GM21390 (cell line): ENCODE measurements around the gene YDJC.
"Not testable (repeated sequence)": the region's sequence is repeated elsewhere in the genome, so short reads cannot be mapped to it uniquely, and the experiment has no call there.

ENCODE experiments used
- ATAC-seq: cut with Tn5 transposase; IDR thresholded peaks from one replicate; pipeline ENCODE4 v1.9.1; 2021; ENCODE audit not compliant: unreplicated experiment

The YDJC gene, protein sequence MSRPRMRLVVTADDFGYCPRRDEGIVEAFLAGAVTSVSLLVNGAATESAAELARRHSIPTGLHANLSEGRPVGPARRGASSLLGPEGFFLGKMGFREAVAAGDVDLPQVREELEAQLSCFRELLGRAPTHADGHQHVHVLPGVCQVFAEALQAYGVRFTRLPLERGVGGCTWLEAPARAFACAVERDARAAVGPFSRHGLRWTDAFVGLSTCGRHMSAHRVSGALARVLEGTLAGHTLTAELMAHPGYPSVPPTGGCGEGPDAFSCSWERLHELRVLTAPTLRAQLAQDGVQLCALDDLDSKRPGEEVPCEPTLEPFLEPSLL

DNA sequence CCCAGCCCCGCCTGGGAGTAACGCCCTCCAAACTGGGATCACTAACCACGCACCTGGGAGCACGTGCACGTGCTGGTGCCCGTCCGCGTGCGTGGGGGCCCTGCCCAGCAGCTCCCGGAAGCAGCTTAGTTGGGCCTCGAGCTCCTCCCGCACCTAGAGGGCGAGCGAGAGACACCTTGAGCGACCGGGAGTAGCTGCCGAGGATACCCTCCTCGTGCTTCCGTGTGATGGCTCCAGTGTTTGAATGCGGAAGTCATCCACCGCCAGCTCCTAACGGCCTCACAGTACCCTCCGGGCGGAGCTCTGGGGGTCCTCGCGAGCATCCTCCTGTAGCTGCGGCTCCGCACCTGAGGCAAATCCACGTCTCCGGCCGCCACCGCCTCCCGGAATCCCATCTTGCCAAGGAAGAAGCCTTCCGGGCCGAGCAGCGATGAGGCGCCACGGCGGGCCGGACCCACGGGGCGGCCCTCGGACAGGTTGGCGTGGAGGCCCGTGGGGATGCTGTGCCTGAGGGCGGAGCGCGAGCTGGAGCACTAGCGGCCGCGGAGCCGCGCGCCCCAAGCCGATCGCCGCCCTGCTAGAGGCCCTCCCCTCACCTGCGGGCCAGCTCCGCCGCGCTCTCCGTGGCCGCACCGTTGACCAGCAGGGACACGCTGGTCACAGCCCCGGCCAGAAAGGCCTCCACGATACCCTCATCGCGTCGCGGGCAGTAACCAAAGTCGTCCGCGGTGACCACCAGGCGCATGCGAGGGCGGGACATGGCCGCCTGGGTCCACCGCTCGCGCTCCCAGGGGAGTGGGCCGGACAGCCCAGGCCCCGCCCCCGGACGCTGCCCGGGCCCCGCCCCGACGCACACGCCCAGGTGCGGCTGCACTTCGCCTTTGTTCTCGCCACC, at the start of gene YDJC:
YDJC (minus strand) TSS at position 768 of the 895 bp plus-strand sequence; CDS start at position 760, 8 bp downstream.
- ATAC-seq, result peak; percentile 79

DNA sequence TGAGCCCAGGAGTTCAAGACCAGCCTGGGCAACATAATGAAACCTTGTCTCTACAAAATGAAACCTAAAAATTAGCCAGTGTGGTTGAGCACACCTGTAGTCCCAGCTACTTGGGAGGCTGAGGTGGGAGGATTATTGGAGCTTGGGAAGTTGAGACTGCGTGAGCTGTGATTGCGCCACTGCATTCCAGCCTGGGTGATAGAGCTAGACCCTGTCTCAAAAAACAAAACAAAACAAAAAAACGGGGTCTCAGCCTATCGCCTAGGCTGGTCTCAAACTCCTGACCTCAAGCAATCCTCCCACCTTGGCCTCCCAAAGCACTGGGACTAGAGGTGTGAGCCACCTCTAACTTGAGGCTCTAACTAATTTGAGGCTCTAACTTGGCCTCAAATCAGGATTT, 49.6 kb upstream of the YDJC start:
- ATAC-seq, result no peak

DNA sequence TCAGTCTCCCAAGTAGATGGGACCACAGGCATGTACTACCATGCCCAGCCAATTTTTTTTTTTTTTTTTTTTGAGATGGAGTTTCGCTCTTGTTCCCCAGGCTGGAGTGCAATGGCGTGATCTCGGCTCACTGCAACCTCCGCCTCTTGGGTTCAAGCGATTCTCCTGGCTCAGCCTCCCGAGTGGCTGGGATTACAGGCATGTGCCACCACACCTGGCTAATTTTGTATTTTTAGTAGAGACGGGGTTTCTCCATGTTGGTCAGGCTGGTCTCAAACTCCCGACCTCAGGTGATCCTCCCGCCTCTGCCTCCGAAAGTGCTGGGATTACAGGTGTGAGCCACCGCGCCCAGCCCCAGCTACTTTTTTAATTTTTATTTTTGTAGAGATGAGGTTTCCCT, 49.0 kb upstream of the YDJC start:
- not testable (repeated sequence) for ATAC-seq

DNA sequence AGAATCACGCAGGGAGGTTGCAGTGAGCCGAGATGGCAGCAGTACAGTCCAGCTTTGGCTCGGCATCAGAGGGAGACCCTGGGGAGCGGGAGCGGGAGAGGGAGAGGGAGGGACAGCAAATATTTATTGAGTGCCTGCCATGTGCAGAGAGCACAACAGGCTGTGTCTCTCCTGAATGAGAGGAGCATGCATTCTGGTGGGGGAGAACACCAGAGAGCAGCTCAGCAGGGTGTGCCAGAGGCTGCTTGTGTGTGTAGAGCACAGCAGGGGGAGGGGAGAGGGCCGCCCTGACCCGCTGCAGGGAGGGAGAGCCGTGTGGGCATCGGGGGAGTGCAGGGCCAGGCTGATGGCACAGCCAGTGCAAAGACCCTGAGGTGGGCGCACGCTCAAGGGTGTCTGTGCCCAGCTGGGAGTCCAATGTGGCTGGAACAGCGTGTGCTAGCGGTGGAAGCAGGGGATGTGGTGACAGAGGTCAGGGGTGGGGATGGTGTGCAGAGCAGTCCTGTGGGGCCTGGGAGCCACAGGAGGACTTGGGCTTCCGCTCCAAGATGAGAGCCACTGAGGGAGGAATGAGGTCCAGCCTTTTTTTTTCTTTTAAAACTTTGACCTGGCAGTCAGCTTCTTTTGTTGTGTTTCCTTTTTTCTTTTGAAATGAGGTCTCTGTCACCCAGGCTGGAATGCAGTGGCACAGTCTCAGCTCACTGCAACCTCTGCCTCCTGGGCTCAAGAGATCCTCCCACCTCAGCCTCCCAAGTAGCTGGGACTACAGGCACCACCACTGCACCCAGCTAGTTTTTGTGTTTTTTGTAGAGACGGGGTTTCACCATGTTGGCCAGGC, 48.0 kb upstream of the YDJC start:
- no peak for ATAC-seq

DNA sequence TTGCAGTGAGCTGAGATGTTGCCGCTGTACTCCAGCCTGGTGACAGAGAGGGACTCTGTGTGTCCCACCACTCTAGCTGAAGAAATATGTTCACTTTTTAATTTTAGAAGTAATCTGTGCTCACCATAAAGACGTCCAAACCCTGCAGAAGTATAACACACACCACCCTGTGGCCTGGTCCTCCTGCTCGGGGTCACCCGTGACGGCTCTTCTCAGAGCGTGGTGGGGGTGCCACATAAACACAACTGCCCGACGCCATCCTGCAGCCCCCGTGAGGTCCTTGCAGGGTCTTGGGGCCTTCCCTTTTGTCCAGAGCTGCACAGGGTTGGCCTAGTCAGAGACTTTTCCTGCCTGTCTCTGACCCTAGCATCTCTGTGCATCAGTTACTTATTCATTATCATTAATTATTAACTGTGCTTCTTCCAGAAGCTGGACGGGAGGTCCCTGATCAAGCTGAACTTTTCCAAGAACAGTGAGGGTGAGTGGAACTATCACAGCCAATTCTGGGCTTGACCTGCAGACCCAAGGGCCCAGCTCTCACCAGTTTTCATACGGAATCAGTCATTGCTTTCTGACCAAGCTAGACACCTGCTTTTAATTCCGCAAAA, 44.9 kb upstream of the YDJC start:
- no peak for ATAC-seq

DNA sequence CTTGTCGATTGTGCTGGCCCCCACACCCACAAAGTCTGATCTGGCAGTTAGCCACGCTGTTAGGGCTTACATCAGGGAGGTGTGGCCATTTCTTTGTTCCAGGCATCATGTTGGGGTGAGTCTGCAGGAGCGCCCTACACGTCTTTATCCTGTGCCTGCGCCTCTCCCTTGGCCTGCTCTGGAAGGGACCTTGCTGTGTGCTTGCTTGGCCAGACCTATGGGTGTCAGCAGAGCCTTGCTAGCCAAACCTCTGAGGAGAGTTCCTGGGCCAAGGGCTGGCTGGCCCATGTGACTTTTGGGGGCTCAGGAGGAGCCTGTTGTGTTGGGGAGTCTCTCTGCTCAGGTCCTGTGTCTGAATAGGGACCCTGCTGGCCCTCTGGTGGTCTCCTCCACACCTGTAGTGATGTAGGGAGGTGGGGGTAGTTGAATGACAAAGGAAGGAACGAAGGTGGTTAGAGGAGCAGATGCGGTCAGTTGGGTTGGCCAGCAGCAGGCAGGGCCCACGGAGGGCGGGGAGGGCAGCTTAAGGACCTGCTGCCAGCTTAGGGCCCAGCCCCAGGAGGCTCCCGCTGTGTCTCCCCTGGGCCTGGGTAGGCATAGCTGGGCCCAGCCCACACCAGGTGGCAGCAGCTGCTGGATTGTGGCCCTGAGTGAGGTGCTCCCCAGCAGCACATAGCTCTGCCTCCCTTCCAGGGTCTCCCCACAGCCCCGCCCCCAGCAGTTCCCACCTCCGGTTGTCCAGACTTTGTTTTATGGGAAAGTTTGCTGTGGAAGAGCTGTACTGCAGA, 43.9 kb upstream of the YDJC start:
- ATAC-seq, result no peak

DNA sequence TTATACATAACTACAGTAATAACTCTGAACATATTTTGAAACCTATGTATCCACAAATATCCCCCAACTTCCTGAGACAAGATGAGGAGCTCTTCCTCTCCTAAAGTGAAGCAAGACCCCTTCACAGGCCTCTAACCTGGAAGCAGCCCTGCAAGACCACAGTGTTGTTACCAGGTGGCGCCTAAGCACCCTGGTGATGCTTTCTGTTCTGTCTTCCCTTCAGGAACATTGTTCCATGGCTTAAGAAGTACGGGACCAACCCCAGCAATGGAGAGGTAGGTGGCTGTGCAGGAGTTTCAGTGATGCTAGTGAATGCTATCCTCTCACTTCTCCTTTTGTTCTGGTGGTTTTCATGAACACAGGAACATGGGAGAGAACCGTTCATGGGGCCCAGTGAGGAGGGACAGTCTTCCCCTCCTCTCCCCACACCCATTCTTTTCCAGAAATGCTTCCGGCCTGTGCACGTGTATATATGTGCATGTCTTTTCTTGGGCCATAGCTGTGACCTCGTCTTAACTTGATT, 42.3 kb upstream of the YDJC start:
- no peak for ATAC-seq

DNA sequence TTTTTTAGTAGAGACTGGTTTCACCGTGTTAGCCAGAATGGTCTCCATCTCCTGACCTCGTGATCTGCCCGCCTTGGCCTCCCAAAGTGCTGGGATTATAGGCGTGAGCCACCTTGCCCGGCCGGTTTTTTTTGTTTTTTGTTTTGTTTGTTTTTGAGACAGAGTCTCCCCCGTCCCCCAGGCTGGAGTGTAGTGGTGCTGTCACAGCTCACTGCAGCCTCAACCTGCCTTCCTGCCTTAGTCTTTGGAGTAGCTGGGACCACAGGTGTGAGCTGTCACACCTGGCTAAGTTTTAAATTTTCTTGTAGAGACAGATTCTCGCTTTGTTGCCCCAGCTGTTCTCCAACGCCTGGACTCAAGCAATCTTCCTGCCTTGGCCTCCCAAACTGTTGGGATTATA, 39.2 kb upstream of the YDJC start:
- no peak for ATAC-seq

DNA sequence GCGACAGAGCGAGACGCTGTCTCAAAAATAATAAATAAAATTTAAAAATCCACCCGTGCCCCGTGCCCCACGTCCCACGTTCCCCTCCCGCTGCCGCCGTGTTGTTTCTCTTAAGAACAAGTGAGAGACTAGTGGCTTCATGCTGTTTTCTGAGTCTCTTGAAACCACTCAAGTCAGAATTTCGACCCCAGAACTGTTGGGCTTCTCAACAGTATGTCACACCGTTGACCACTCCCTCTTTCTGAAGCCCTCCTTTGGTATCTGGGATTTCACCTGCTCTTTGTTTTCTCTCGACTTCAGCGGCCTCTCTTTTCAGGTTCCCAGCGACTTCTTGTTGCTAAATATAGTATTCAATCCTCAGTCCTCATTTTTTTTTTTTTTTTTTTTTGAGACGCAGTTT, 37.0 kb upstream of the YDJC start:
- ATAC-seq, result no peak

DNA sequence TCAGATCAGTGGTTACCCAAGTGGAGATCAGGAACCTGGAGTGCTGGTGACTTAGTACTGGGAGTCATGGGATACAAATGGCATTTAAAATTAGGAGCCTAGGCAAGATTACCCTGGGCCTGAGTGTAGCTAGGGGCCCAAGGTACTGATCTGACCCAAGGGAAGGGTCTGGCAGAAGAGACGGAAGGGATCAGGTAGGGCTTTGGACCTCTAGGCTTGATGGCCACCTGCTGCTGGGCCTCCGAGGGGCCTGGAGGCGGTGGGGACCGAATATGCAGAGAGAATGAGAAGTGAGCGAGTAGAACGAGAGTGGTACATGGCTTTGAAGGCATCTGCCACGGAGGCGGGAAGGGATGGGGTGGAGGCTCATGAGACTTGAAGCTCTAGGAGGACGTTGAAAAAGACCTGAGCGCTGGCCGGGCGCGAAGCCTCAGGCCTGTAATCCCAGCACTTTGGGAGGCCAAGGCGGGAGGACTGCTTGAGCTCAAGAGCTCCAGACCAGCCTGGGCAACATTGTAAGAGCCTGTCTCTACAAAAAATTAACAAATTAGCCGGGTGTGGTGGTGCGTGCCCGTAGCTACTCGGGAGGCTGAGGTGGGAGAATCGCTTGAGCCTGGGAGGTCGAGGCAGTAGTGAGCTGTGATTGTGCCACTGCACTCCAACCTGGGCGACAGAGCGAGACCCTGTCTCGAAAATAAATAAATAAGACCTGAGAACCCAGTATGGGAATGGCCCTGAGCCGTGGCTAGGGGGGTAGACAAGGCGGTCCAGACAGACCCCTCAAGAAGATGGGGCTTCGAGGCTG, 35.4 kb upstream of the YDJC start:
- ATAC-seq, result no peak

DNA sequence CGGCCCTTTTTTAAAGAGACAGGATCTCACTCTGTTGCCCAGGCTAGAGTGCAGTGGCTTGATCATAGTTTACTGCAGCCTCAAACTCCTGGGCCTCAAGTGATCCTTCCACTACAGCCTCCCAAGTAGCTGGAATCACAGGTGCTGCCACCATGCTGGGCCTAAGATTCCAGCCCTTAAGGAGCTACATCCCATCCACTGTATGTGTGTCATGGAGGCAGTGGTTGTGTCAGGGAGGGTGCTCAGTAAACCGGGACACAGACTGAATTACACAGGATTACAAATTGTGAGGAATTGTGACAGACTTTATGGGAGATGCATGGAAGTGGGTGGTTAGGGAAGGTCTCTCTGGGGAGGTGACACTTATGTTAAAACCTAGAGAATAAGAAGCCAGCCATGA, 33.9 kb upstream of the YDJC start:
- no peak for ATAC-seq

DNA sequence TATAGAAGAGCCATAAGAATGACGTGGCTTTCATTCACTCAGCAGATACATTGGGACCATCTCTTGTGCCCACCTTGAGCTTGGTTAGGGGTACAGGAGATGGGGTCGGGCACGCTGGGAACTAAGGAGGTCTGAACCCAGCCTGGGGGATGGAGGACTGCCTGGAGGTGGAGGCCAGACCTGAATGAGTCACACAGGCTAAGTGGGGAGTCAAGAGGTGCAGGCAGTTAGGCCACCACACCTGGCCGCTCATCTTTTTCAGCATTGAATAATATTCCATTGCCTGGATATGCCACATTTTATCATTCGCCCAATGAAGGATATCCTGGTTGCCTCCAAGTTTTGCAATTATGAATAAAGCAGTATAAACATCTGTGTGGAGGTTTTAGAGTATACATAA, 32.2 kb upstream of the YDJC start:
- ATAC-seq, result no peak

DNA sequence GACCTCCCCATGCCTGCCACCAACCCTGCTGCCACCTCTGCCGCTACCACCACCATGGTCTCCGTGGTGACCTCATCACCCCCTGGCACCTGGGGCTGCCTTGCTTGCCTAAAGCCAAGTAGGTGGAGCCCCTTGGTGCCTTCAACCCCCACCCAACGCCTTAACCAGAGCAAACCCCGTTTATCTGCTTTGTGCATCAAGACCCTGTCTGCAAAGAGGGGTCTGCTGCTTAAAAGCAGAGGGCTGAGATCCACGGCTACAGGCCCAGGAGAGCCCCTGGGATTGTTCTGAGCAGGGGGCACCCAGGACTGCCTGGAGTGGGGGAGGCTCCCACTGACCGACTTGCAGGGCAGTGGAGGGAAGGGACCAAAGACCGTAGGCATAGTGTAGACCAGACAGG, 31.1 kb upstream of the YDJC start:
- ATAC-seq, result no peak

DNA sequence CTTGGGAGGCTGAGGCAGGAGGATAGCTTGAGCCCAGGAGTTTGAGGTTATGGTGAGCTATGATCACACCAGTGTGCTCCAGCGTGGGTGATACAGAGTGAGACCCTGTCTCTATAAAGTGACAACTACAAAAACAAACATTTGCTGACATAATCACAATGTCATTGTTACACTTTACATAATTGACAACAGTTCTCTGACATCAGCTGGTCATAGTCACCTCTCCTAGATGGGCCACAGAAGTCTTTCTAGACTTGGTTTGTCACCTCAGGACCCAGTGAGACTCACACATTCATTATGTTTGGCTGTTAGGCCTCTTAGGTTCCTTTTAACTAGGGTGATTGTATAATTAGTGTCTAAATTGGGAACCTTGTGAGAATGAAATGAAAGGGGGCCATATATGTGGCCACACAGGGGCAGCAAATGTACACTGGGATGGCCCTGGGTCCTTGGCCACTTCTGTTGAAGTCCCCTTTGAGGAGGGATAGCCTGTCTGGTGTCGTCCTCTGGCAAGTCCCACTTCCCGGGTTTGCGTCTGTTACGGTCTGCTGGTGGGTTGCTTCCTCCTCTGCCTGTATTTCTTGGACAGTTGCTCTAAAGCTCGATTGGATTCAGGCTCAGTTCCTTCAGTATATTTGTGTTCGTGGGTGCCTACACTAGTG, 30.2 kb upstream of the YDJC start:
- no peak for ATAC-seq

DNA sequence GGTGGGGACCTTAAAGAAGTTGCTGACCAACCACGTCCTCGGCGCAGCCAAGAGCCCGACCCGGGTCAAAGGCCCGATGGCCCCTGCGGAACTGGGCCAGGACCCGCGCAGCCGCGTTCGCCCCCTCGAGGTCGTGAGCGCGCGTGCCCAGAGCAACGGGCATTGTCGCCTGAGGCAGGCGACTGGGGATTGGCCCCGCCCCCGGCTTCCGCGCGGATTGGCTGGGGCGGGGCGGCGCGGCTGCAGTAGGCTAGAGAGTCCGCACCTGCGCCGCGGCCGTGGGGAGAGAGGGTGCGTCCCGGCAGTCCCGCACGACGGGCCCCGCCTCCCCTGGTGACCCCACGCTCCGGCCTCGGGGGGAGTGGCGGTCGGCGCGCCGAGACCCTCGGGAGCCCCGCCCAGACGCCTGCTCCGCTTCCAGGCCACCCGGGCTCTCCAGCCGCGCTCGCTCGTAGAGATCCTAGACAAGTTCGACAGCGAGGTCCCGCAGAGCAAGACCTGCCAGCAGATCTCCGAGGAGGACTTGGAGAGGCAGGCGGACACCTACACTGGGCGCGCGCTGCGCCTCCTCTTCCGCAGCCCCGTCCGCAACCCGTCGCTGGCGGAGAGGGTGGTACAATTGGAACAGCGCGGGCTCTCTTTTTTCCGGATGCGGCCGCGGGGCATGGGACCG, 27.7 kb upstream of the YDJC start:
- ATAC-seq, result peak; percentile 63

DNA sequence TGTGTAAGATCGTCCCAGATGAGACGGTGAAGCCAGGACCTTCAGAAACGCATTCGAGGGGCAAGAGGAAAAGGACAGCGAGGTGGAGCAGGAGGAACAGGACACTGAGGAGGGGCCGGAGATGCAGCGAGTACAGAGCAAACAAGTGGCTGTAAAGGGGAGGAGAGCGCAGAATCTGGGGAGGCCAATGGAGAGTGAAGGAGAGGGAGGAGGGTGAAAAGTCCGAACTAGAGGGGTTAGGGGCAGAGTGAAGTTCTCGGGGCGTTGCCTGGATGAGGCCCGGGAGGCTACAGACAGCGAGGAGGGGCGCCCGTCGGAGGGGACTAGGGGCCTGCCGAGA, 27.2 kb upstream of the YDJC start:
- ATAC-seq, result no peak

DNA sequence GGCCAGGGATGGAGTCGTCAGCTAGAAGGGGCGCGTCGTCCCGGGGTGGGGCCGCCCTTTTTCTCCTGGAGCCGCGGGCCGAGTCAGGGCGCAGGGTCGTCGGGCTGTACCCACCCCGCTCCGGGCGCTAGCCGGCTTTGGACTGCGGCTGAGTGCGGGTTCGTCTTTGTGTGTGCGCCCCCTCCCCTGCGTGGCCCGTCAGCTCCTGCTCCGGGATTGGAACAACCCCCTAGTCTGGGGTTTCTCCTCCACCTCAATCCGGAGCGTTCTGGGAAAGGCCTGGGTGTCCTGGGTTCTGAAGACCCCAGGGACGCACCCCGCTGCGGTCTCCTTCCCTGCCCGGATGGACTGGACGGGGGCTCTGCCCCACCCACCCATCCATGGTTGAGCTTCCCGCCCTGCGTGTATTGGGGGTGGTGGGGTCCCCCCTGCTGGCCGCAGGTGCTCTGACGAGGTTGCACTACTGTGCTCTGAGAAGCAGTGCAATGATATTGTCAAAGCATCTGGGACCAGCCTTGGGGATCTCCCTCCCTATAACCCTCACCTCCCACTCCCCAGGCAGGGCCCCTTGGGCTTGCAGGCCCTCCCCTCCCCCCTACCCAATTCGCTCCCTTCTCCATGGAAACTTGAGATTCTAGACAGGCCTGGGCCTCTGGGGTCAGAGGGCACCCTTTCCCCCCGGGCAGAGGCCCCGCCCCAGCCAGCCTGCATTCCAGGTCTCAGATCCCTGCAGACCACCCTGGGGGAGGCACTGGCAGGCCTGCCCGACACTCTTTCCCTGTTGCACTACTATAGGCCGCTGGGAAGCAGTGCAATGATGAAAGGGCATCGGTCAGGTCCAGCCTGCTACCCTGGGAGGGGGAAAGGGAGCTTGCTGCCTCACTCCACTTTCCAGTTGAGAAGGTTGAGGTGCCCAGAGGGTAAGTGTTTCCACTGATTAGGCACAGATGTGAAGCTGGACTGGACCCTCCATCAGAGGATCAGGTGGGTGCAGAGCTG, 23.0 kb upstream of the YDJC start:
- no peak for ATAC-seq
